Suppressor macrophage treated with lipopolysaccharide for 4 hours (primary cell): ENCODE data around the gene SDC4.

ENCODE experiments used
- DNase-seq: peaks from one replicate; pipeline ENCODE4 v3.0.0-alpha.2; 2020

The SDC4 gene

DNA sequence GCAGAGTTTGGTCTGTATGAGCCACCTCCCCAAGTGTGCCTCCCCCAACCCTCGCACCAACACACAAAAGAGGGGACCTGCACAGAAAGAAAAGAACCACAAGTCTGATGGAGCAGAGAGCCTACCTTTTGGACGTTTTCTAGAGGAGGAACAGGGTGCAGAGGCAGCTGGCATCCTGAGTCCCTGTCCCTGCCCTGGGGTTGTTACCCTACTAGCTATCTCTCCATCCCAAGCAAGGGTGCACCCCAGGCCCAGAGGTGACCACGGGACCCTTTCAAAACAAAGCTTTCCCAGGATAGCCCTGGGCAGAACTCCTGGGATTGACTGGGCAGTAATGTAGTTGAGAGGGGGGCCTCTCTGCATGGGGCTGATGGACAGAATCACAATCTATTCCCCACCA, 30.4 kb downstream of the SDC4 start:
- DNase-seq = no peak

DNA sequence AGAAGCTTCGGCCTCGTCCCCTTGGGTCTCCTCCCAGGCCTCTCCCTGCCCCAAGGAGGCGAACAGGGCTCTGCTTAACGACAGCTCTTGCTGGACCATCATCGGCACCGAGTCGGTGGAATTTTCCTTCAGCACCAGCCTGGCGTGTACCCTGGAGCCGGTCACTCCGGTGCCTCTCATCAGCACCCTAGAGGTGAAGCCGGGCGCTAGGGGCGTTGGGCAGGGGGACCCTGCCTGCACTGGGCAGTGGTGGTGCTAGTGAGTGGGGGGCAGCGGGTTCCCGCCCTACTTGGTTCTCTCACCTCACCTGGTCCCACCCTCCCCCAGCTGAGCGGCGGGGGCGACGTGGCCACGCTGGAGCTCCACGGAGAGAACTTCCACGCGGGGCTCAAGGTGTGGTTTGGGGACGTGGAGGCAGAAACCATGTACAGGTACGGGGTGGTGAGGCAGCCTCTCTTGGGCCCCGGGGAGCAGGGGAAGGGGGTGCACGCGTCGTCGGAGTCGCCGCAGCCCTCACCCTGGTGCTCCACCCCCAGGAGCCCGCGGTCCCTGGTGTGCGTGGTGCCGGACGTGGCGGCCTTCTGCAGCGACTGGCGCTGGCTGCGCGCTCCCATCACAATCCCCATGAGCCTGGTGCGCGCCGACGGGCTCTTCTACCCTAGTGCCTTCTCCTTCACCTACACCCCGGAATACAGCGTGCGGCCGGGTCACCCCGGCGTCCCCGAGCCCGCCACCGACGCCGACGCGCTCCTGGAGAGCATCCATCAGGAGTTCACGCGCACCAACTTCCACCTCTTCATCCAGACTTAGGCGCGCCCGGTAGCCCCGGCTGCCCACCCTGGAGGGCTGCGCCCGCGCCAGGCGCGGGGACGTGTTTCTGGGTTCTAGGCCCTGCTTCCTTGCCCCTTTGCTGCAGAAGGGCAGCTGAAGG, 31.8 kb downstream of the SDC4 start:
- DNase-seq = no peak

DNA sequence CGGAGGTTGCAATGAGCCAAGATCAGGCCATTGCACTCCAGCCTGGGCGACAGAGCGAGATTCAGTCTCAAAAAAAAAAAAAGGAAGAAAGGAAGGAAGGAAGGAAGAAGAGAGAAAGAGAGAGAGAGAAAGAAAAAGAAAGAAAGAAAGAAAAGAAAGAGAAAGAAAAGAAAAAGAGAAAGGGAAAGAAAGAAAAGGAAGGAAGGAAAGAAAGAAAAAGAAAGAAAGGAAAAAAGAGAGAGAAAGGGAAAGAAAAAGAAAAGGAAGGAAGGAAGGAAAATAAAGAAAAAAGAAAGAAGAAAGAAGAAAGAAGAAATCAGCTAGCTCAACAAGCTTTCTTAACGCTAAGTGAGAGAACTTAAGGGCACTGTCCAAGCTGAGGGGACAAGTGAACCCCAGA, 32.6 kb downstream of the SDC4 start:
- DNase-seq = no peak

DNA sequence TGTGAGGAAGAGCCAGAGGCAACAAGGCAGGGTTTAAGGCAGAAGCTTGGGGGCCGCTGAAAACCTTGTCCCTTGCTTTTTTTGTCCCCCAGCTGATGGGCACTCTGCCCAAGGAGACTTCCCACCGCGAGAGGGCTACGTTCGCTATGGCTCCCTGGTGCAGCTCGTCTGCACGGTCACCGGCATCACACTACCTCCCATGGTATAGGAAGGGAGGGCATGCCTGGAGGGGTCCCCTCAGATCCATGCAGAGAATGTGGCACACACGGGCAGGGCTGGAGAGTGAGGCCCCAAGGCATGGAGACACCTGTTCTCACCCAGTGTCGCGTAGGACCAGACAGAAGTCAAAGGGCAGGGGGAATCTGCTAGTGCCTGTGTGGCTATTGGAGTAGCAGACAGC, 34.3 kb downstream of the SDC4 start:
- DNase-seq = no peak

DNA sequence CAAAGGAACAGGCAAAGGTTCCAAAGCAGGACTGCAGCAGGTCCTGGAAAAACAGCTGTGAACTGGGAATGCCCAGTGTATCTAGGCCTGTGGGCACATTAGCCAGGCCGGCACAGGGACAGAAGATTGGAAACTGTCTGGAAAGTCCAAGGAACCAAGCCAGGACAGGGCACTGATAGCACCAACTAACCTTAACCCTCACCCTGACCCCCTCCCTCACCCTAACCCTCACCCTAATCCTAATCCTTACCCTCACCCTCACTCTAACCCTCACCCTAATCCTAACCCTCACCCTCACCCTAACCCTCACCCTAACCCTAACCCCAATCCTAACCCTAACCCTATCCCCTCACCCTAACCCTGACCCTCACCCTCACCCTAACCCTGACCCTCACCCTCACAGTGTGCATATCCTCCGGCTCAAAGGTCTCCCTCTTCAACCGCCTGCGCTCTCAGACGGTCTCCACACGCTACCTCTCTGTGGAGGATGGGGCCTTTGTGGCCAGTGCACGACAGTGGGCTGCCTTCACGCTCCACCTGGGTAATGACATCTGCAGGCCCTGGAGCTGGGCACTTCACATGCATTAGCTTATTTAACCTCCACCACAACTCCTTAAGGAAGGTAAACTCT, 35.0 kb downstream of the SDC4 start:
- DNase-seq = no peak

DNA sequence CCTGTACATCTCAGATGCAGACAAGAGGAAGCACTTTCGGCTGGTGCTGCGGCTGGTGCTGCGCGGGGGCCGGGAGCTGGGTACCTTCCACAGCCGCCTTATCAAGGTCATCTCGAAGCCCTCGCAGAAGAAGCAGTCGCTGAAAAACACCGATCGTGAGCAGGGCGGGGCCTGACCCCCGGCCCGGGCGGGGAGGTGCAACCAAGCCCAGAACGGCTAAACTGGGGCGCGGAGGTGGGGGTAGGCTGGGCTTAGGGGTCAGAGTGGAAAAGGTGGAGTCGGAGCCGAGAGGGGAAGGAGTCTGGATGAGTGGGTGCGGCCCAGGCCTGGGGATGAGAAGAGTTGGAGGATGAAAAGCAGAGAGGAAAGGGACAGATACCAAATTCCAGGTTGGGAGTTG, 36.0 kb downstream of the SDC4 start:
- no peak for DNase-seq

DNA sequence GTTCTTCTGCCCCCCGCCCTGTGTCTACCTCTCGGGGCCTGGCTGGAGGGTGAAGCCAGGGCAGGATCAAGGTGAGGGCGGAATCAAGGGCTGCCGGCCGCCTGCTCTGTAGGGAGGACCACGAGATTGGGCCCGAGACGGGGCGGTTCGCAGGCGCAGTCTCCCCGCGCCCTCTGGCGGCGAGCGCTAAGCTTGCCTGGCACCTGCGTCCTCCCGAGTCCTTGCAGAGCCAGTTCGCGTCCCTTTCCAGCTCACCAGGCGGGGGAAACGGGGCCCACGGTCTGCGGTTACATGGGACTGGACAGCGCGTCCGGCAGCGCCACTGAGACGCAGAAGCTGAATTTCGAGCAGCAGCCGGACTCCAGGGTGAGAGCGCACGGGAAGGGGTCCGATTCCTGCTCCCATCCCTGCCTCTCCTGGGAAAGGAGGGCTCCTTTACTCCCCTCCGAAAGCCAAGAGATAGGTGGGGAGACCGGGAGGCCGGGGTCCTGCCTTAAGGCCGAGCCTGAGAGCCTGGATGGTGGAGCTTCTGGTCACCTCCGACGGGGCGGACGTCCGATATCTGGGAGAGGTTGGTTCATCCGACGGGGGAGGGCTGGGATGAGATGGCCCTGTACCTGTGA, 36.5 kb downstream of the SDC4 start:
- DNase-seq = peak; percentile 75

DNA sequence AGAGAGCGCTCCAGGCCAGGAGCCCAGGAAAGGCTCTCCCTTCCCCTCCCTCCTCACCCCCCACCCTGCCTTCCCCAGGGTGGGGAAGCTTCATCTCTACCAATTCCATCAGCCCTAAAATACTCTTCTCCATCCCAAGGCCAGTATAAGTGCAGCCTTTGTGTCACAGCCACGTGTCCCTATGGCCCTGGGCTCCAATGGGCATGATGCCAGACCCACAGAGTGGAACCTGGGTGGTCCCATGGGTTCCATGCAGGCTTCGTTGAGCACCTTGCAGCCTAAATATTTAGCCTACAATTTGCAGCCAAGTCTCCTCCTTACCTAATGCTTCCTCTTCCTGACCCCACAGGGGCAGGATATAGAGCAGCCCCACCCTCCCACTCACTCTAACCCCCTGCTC, 39.1 kb downstream of the SDC4 start:
- no peak for DNase-seq

DNA sequence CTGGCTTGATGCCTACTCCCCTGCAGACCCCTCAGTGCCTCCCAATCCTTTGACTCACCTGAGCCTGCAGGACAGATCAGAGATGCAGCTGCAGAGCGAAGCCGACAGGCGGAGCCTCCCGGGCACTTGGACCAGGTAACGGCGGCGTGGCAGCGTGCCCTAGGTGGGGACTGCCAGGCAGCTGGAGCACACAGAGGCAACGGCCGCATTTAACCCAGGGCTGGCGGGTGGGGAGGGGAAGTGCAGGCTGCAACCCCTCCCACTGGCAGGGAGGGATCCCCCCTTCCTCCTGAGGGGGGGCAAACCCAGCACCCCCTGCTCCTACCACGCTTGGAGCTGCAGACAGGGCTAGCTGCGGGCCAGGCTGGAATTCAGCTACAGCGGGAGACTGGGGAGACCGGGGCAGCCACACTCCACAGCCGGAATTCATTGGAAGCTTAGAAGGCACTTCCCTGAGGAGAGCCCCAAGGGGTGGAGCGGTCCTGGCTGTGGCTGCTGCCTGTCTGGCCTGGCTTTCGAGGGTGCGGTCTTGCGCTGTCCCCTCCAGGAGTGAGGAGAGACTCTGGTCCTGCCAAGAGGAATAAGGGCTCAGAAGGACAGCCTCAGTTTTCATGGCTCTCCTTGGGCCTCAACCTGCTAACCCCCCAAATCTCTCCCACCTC, 40.0 kb downstream of the SDC4 start, which contains the start of gene MATN4:
Gene MATN4 (minus strand): TSS at position 183 of the 662 bp plus-strand sequence. CDS start 2,717 bp downstream, outside the sequence.
- DNase-seq = no peak

DNA sequence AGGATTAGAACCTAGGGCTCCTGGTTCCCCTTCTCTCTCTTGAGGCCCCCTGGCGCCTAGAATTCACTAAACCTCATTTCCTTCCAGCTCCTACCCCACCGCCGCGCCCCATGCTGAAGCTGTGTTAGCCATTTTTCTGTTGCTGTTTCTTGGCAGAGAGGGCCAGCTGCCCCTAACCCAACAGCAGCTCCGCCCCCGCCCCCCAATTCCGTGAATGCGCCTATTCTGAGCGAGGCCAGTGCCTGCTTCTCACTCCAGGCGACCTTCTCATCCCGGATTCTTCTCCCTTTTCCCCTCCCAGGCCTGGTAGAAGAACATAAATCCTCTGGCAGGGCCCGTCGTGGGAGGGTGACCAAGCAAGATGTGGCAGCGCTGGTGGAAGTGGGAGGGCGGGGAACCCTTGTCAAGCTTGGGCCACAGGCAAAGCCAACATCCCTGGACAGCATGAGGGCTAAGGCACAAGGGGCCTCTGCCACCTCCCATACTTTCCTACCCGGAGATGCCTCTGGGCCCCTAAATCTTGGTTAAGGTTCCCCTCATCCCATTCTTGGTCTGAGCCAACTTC, 41.1 kb downstream of the SDC4 start:
- no peak for DNase-seq

DNA sequence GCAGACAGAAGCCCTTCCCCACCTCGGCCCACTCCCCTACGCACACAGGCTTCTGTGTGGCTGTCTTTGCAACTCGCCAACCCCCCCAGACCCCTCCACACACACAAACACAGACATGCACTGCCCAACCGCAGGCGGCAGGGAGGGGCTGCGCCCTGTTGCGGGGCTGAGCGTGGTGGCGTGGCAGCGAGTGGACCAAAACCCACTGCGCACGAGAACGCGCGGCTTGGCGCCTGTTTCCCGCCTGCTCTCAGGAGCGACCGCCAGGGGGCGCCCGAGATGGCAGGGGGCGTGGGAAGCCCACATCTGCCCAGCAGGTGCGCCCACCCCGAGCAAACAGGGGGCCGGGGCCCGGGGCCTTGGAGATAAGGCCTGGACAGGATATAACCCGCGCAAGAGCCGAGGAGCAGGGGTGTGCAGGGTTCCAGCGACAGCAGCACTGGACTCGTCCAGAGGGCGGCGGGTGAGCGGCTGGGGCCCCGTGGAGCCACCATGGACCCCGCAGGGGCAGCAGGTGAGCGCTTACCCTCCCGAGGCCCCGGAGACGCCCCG, 41.7 kb downstream of the SDC4 start, which contains the start of gene RBPJL:
Gene RBPJL (plus strand): TSS at position 410 of the 552 bp plus-strand sequence. CDS start 83 bp downstream, at position 493.
- peak; percentile 32 for DNase-seq

DNA sequence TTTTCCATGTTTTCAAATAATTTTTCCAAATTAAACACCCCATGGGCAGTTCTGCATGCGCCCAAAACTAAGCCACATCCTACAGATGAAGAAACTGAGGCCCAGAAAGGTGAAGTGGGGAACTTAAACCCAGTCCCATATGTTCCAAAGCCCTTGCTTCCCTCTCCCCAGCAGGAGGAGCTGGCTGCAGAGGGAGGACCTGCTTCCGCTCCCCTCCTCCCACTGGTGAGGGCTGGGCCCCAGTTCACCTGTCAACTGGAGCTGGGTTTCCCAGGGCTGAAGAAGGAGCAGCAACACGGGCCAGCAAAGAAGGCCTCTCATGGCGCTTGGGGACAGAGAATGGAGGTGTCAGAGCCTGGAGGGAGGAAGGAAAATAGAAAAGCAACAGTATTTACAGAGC, 43.0 kb downstream of the SDC4 start:
- no peak for DNase-seq

DNA sequence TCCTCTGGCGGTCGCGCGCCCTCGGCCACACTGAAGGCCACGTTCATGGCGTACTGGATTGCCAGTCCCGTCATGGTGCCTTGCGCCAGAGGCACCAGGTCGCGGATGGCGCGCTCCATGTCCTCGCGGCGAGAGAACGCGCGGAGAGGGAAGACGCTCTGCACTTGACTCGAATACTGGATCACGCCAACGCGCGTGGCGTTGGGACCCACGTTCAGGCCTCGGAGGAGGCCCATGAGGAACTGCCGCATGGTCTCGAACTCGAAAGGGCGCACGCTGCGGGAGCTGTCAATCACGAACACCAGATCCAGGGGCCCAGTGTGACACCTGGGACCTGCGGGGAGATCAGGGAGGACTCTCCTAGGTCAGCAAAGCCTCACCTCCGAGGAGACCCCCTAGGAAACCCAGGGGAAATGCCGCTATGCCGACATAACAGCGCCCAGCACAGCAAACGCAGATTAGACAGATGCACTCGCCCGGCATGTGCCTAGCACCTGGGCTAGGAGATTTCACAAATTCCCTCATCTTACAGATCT, 43.7 kb downstream of the SDC4 start:
- no peak for DNase-seq

DNA sequence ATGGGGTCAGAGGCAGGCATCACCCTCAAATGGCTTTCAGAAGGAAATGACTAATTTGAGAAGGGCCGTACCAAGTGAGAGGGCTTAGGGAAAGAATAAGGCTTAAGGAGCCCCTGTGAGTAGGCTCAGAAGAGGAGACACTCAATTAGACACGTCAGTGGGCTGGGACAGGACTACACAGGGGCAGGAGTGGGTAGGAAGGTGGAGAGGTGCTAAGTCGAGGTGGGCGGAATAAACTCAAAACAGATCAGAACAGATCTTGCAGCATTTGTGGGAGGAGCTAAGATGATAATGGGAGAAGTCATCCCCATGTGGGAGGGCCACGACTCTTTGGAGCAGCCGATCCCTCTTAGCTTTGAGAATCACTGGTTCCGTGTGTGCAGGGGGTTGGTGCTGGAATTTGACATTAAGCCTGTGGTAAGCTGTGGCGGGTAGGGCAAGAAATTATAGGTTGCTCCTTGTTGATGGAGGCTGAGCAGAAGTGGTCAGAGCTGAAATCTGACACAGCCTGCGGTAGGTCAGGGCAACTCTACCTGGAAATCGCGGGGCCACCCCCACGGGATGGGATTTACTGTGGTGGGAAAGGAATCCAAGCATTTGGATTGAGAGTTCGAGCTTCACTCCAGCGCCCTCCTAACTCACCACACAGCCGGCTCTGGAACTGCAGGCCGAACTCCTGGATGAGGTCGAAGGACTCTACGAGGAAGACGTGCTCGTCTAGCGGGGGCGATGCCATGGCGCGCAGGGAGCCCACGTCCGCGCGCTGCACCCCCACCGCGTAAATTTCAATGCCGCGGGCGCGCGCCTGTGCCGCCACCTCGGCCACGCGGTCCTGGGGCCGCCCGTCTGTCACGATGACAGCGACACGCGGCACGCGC, 44.4 kb downstream of the SDC4 start:
- no peak for DNase-seq

DNA sequence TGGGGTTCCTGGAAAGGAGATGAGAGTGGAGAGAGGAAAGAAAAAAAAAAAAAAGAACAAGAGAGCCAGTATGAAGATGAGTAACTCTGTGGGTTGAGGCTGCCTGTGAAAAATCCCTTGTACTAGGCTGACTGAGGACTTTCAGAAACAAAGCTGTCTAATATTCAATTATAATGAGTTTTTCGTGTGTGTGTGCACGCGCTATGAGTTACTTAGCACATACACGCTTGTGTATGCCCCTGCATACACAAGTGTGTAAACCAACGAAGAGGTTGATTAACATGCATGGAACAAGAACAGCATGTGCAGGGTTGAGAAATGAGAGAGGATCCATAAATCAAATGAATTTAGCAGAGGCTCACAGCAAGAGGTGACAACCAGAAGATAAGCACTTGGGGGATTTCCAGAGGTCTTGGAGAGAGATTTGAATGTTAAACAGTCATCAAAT, 46.4 kb downstream of the SDC4 start:
- no peak for DNase-seq

DNA sequence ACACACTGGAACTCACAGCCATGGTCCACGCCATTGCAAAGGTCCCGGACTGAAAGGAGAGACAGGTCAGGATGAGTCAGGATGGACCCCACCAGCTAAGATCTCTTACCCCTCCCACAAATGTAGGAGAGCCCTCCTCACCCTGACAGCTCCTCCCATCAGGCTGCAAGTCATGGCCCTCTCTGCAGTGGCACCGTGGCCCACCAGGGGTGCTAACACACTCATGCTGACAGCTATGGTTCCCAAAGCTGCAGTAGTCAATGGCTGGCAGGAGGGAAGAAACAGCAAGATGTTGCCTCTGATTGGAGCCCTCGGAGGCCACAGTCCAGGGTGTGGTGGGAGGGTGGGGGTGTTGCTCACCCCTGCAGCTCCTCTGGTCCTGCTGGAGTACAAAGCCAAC, 47.3 kb downstream of the SDC4 start:
- peak; percentile 34 for DNase-seq

DNA sequence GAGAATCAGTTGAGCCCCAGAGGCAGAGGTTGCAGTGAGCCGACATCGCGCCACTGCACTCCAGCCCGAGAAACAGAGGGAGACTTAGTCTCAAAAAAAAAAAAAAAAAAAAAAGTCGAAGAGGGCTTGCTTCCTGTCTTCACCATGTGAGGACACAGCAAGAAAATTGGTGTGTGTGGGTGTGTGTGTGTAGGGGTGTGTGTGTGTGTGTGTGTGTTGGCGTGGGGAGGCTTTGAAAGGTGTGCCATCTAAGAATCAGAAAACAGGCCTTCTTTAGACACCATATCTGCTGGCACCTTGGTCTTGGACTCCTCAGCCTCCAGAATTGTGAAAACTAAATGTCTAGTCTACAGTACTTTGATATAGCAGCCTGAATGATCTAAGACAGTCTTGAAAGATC, 48.4 kb downstream of the SDC4 start:
- no peak for DNase-seq

DNA sequence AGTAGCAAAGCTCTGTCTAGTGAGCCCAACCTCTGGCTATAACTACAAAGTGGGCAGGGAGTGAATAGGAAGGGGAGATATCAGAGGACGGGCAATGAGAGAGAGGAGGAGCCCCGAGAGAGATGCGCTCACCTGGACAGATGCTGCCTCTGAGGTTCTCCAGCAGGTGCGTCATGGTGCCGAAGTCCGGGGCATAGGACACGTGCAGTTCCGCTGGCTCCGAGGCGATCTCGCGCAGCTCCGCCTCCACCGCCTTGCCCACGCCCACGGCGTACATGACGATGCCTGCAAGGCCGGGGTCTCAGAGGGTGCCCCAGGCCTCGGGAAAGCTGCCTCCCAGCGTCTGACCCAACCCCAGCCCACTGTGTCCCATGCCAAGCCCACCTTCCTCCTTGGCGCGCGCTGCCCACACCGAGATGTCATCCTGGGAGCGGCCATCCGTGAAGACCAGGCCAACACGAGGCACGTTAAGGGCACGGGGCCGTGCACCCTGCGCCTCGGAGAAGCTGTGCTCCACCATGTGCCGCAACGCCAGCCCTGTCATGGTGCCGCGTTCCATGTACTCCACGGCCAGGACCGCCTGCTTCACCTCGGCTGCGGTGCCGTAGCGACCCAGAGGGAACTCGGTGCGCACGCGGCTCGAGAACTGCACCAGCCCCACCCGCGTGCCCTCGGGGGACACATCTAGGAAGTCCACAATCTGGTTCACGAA, 50.3 kb downstream of the SDC4 start:
- no peak for DNase-seq

DNA sequence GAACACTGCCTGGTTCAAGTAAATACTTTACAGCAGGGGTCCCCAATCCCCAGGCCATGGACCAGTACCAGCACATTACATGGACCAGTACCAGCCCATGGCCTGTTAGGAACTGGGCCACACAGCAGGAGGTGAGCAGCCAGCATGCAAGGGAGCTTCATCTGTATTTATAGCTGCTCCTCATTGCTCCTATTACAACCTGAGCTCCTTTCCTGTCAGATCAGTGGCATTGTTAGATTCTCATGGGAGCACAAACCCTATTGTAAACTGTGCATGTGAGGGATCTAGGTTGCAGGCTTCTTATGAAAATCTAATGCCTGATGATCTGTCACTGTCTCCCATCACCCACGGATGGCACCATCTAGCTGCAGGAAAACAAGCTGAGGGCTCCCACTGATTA, 53.6 kb downstream of the SDC4 start:
- no peak for DNase-seq

DNA sequence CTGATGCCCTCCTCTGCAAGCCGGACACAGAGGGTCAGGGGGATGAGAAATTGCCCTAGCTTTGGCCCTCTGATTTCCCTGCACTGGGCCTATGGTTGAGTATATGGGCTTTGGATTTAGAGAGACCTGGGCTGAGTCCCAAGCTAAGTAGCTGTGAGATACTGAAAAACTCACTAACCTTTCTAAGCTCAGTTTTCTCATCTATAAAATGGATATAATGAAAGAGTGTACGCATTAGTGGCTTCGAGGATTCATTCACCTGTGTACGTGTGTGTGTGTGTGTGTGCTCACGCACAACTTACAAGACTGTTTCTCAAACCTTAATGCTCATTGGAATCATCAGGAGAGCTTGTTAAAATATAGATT, 54.2 kb downstream of the SDC4 start:
- DNase-seq = no peak
